ENCODE results near the gene MUC4. TPM values are rescaled to one million over a fixed set of nuclear protein-coding genes. Genes with fewer than 3 reads are reported as not detected.
"Not testable (repeated sequence)": the region's sequence is repeated elsewhere in the genome, so short reads cannot be mapped to it uniquely, and the experiment has no call there.

MUC4 gene
- total RNA-seq, 2 donors from 2014 or later = 8.6 to 12.0 TPM

- no peak overlapping the region for H3K27ac ChIP-seq
- no peaks in the 10 kb centered on the region for H3K36me3 ChIP-seq
- H3K27me3 ChIP-seq (replicated peaks; ENCODE audit: insufficient read depth) = no peaks in the 10 kb centered on the region
- no peak for TF ChIP-seq CTCF (IDR thresholded peaks at IDR 0.05)
- no peak for TF ChIP-seq POLR2A (IDR thresholded peaks at IDR 0.05)
- TF ChIP-seq POLR2AphosphoS5 (IDR thresholded peaks at IDR 0.05) = no peak
- H3K4me3 ChIP-seq = no peak overlapping the region
- H3K4me1 ChIP-seq (replicated peaks) = no peaks in the 10 kb centered on the region
- no peak for DNase-seq (ENCODE audit: low spot score)
- no peaks in the 10 kb centered on the region for H3K9me3 ChIP-seq
- WGBS = 86% methylated on average over 17 of the region's 17 CpGs
- intact Hi-C loops (cut with DNase I) = no loop called here
Observed at GRCh38 chr3:195817578-195818135, 5.9 kb upstream of the MUC4 start.

- H3K9me3 ChIP-seq; H3K36me3 ChIP-seq; H3K27ac ChIP-seq; H3K27me3 ChIP-seq (replicated peaks; ENCODE audit: insufficient read depth); H3K4me3 ChIP-seq; H3K4me1 ChIP-seq (replicated peaks); intact Hi-C loops (cut with DNase I); DNase-seq (ENCODE audit: low spot score): not testable (repeated sequence)
- WGBS = 93% methylated on average over 22 of the region's 23 CpGs
Observed at GRCh38 chr3:195816276-195816913, 4.7 kb upstream of the MUC4 start.

- no peak for TF ChIP-seq POLR2AphosphoS5 (IDR thresholded peaks at IDR 0.05)
- no peak for TF ChIP-seq POLR2A (IDR thresholded peaks at IDR 0.05)
- TF ChIP-seq CTCF (IDR thresholded peaks at IDR 0.05) = no peak
- H3K4me1 ChIP-seq (replicated peaks) = no peaks in the 10 kb centered on the region
- no peak overlapping the region for H3K27ac ChIP-seq
- H3K4me3 ChIP-seq = no peak overlapping the region
- H3K9me3 ChIP-seq = no peaks in the 10 kb centered on the region
- intact Hi-C loops (cut with DNase I) = no loop called here
- H3K27me3 ChIP-seq (replicated peaks; ENCODE audit: insufficient read depth) = no peaks in the 10 kb centered on the region
- 78% methylated on average over 18 of the region's 18 CpGs for WGBS
- DNase-seq (ENCODE audit: low spot score) = no peak
- H3K36me3 ChIP-seq = no peaks in the 10 kb centered on the region
Observed at GRCh38 chr3:195815169-195815771, 3.5 kb upstream of the MUC4 start.

GRCh38 chr3:195813916-195814640 lies 2.3 kb upstream of the MUC4 start:
- Histone ChIP-seq H3K4me1 (replicated peaks) (no peaks in the 10 kb centered on the region), H3K27me3 (replicated peaks; ENCODE audit: insufficient read depth) (no peaks in the 10 kb centered on the region), H3K4me3 (no peak overlapping the region), H3K27ac (no peak overlapping the region), H3K36me3 (no peaks in the 10 kb centered on the region), H3K9me3 (no peaks in the 10 kb centered on the region)
- TF ChIP-seq CTCF (IDR thresholded peaks at IDR 0.05) (no peak), POLR2A (IDR thresholded peaks at IDR 0.05) (no peak), POLR2AphosphoS5 (IDR thresholded peaks at IDR 0.05) (no peak)
- intact Hi-C loops (cut with DNase I) = no loop called here
- 91% methylated on average over 24 of the region's 24 CpGs for WGBS
- no peak for DNase-seq (ENCODE audit: low spot score)

GRCh38 chr3:195812366-195812765 lies 637 bp upstream of the MUC4 start:
- Histone ChIP-seq H3K27me3 (replicated peaks; ENCODE audit: insufficient read depth) (no peaks in the 10 kb centered on the region), H3K36me3 (no peaks in the 10 kb centered on the region), H3K4me1 (replicated peaks) (no peaks in the 10 kb centered on the region), H3K27ac (no peak overlapping the region), H3K9me3 (no peaks in the 10 kb centered on the region), H3K4me3 (no peak overlapping the region)
- intact Hi-C loops (cut with DNase I) = no loop called here
- DNase-seq (ENCODE audit: low spot score) = no peak
- WGBS = 87% methylated on average over 20 of the region's 20 CpGs
- TF ChIP-seq POLR2AphosphoS5 (IDR thresholded peaks at IDR 0.05) (no peak), POLR2A (IDR thresholded peaks at IDR 0.05) (no peak), CTCF (IDR thresholded peaks at IDR 0.05) (no peak)

Data from prostate gland (tissue), 2 donors.